Endothelial cell of umbilical vein (primary cell): ENCODE data around the gene KIAA0753. TPM values are rescaled to one million over a fixed set of nuclear protein-coding genes. Genes with fewer than 3 reads are reported as not detected.

Experiments
- BruUV-seq: library from RNA; stranded (reverse); fragments of 400-500 nt; replicated peaks from 2 replicates; lab custom pipeline; 2021; lab: Mats Ljungman, UMichigan
- CTCF ChIA-PET: fragments of 300-600, 350-600 bp; sonication (Branson Sonifier 250); formaldehyde crosslinking; loops from one replicate; lab custom pipeline; 2021; ENCODE audit warnings: antibody characterized with exemption, inconsistent platforms; lab: Charles Lee
- POLR2A ChIA-PET: fragments of 300-600, 350-600 bp; sonication (Branson Sonifier 250); formaldehyde crosslinking; loops from one replicate; lab custom pipeline; 2021; ENCODE audit warnings: antibody characterized with exemption, inconsistent platforms; lab: Charles Lee
- DNase-seq: peaks from one replicate; pipeline ENCODE4 v3.0.0-alpha.2; 2011; ENCODE audit warnings: low read depth, low spot score
- FAIRE-seq: peaks from 2 replicates; lab custom pipeline; 2011; peaks lifted over from hg19 to GRCh38; lab: Jason Lieb, UNC
- H2AFZ ChIP-seq: 2 replicates; pipeline ENCODE4 v1.6.0; 2012; ENCODE audit warnings: low read depth, low read length, control low read depth, inconsistent platforms
- H3K27ac ChIP-seq: 2 replicates; pipeline ENCODE4 v1.5.1; 2011; ENCODE audit warnings: low read depth, mild to moderate bottlenecking, control low read depth, low read length, moderate library complexity; ENCODE audit not compliant: insufficient read depth
- H3K27me3 ChIP-seq, 2 experiments: 2 replicates each; pipeline versions ENCODE4 v1.6.0 to v1.6.1; 2011; ENCODE audit warnings: low read length in 2 of 2, mixed read lengths in 1 of 2; ENCODE audit not compliant: control insufficient read depth in 2 of 2, insufficient read depth in 2 of 2
- H3K36me3 ChIP-seq, 2 experiments: 2 replicates in 1 of 2; 3 replicates in 1 of 2; pipeline ENCODE4 v1.5.1; 2011; ENCODE audit warnings: low read length in 2 of 2, mild to moderate bottlenecking in 1 of 2, moderate library complexity in 1 of 2; ENCODE audit not compliant: control insufficient read depth in 2 of 2, insufficient read depth in 2 of 2; ENCODE audit errors: extremely low read depth in 1 of 2
- H3K4me1 ChIP-seq: 3 replicates; pipeline ENCODE4 v1.5.1; 2011; ENCODE audit warnings: mild to moderate bottlenecking, low read length; ENCODE audit not compliant: control insufficient read depth, insufficient read depth; ENCODE audit errors: extremely low read depth
- H3K4me2 ChIP-seq: 2 replicates; pipeline ENCODE4 v1.6.1; 2011; ENCODE audit warnings: low read length, control low read depth, mixed read lengths; ENCODE audit not compliant: insufficient read depth
- H3K4me3 ChIP-seq, 3 experiments: fragments of 200-600 bp in 1 of 3; sonication (generic), shearing (Covaris generic) in 1 of 3; replicated peaks in 1 of 3; 2 replicates each; pipeline ENCODE4 v1.5.1; 2011 to 2016; ENCODE audit warnings: control low read depth in 3 of 3, low read length in 3 of 3, mild to moderate bottlenecking in 2 of 3, inconsistent platforms in 1 of 3, low read depth in 1 of 3, moderate library complexity in 1 of 3; ENCODE audit not compliant: insufficient read depth in 1 of 3
- H3K79me2 ChIP-seq: 2 replicates; pipeline ENCODE4 v1.6.0; 2012; ENCODE audit warnings: low read length, inconsistent platforms; ENCODE audit not compliant: control insufficient read depth, insufficient read depth
- H3K9ac ChIP-seq: replicated peaks from 2 replicates; pipeline ENCODE3; 2011; ENCODE audit warnings: low read length, control low read depth; ENCODE audit not compliant: insufficient read depth; ENCODE audit errors: extremely low read depth
- H3K9me1 ChIP-seq: replicated peaks from 3 replicates; pipeline ENCODE4 v1.6.0; 2011; ENCODE audit warnings: mild to moderate bottlenecking, low read length; ENCODE audit not compliant: control insufficient read depth, insufficient read depth; ENCODE audit errors: extremely low read depth
- H3K9me3 ChIP-seq: replicated peaks from 2 replicates; pipeline ENCODE4 v1.5.1; 2012; ENCODE audit warnings: low read length, inconsistent platforms; ENCODE audit not compliant: control insufficient read depth, insufficient read depth
- H4K20me1 ChIP-seq: replicated peaks from 2 replicates; pipeline ENCODE3; 2011; ENCODE audit warnings: mild to moderate bottlenecking, low read length; ENCODE audit not compliant: control insufficient read depth, insufficient read depth; ENCODE audit errors: extremely low read depth
- CTCF ChIP-seq, 2 donors: IDR thresholded peaks; 1 replicate in 1 of 2; 2 replicates in 1 of 2; pipeline ENCODE4 v1.5.1; 2011; ENCODE audit warnings: low read length in 2 of 2, mild to moderate bottlenecking in 2 of 2, moderate library complexity in 2 of 2, control low read depth in 1 of 2, inconsistent platforms in 1 of 2, low read depth in 1 of 2; ENCODE audit not compliant: insufficient read depth in 1 of 2; ENCODE audit errors: extremely low read depth in 1 of 2
- EZH2 ChIP-seq: IDR thresholded peaks from 2 replicates; pipeline ENCODE4 v1.6.1; 2012; ENCODE audit warnings: borderline replicate concordance, low read depth, mild to moderate bottlenecking, moderate library complexity, low read length, inconsistent platforms; ENCODE audit not compliant: severe bottlenecking
- JUN ChIP-seq: IDR thresholded peaks from 2 replicates; pipeline ENCODE4 v1.6.1; 2011; ENCODE audit warnings: borderline replicate concordance, low read depth; ENCODE audit not compliant: insufficient read length, insufficient read depth
- MAX ChIP-seq: IDR thresholded peaks from 2 replicates; pipeline ENCODE4 v1.6.1; 2011; ENCODE audit not compliant: insufficient read depth, insufficient read length
- dilution Hi-C: fragments of 300-500 bp; cut with MboI; formaldehyde crosslinking; loops from one replicate; pipeline ENCODE4 v1.15.0; 2019; ENCODE audit warnings: low sequenced_read_pairs; ENCODE audit not compliant: extremely low pct_ligation_motif_present
- intact Hi-C: fragments of 100-400 bp; cut with micrococcal nuclease; formaldehyde crosslinking; loops from one replicate; pipeline ENCODE4 v1.10.0; 2022
- polyA plus RNA-seq, 4 experiments: library from polyadenylated mRNA; depleted of rRNA in 3 of 4; stranded (reverse) in 3 of 4; unstranded in 1 of 4; fragments of >200 nt; gene quantifications; 2 replicates each; pipeline versions ENCODE4 v1.2.1 to v1.2.3, GENCODE V29; 2011 to 2012; ENCODE audit warnings: missing spikeins in 1 of 4
- total RNA-seq: library from RNA; stranded (reverse); gene quantifications from 2 replicates; pipeline ENCODE4 v1.2.3, GENCODE V29; 2021

The KIAA0753 gene
- total and polyA plus RNA-seq, 2 donors (not counting 3 experiments of a cell fraction or from before 2014, with no cell fraction given) = 5.3 to 23.9 TPM

DNA sequence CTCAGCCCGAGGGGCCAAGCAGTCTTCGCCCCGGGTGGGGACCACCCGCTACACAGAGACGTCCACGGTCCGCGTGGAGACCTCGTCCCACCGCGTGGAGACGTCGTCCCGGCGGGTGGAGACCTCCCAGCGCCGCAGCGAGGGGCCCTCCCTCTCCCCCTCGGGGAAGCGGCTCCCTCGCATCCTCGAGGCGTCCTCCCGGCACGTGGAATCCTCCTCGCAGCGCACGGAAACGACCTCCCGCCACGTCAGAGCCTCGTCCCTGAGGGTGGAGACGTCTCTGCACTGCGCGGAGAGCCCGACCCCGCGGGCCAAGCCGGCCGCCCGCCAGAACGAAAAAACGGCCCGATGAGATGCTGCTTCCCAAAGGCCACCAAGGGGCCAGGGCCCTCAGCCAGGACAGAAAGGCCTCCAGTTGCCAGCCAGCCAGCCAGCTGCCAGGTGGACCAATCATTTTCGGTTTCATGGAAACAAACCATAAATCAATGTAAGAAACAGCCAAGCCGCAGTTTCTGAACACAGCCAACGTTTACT, 11.5 kb upstream of the KIAA0753 start:
- Histone ChIP-seq H3K27ac (no peak overlapping the region), H3K27me3 (peaks cover 31 to 40% of the 10 kb centered on the region in 2 experiments), H2AFZ (peak overlapping the region; percentile 78), H3K79me2 (peaks cover 37% of the 10 kb centered on the region), H3K4me1 (peaks cover 12% of the 10 kb centered on the region), H3K4me2 (peak overlapping the region; percentile 8), H3K9ac (no peak overlapping the region), H3K4me3 (peak overlapping the region in 1 of 3 experiments; percentile 94), H3K9me1 (no peaks in the 10 kb centered on the region), H3K9me3 (no peaks in the 10 kb centered on the region), H4K20me1 (no peaks in the 10 kb centered on the region), H3K36me3 (peaks cover 2 to 8% of the 10 kb centered on the region in 2 experiments)
- peak; percentile 49 for DNase-seq
- dilution Hi-C loops (no loop called here), intact Hi-C loops (loop anchor here (1.0 to 5.0 kb wide), 3 partner anchors 12 to 360 kb away; partner anchors contain the start of genes KIAA0753 and RNASEK)
- POLR2A ChIA-PET = no interaction called here
- TSS peak; percentile 54 for BruUV-seq
- CTCF ChIA-PET = interaction anchor here (1.3 kb wide), 1 partner anchor 259 kb away, joined by 3 read pairs; no protein-coding TSS in a partner anchor
- FAIRE-seq = no peak
- TF ChIP-seq MAX (peak; percentile 81), JUN (no peak), CTCF (IDR thresholded peaks at IDR 0.05; ENCODE audit: extremely low read depth in 1 of 2, insufficient read depth in 1 of 2, low read depth in 1 of 2, low read length in 2 of 2) (no peak), EZH2 (peak; percentile 66)
